Activated CD4-positive, alpha-beta T cell treated with anti-CD3 and anti-CD28 coated beads, Interleukin-2, Interleukin-4, amounts not matched to agents 100 ng/mL and 50 ng/mL, durations not matched to agents 16 hours and 8 hours (primary cell): ENCODE results near the gene OSGEPL1.
"Not testable (repeated sequence)": the region's sequence is repeated elsewhere in the genome, so short reads cannot be mapped to it uniquely, and the experiment has no call there.

ENCODE experiments used
- DNase-seq: peaks from one replicate; pipeline ENCODE4 v3.0.0-alpha.2; 2020; ENCODE audit warnings: low spot score

Gene OSGEPL1, protein sequence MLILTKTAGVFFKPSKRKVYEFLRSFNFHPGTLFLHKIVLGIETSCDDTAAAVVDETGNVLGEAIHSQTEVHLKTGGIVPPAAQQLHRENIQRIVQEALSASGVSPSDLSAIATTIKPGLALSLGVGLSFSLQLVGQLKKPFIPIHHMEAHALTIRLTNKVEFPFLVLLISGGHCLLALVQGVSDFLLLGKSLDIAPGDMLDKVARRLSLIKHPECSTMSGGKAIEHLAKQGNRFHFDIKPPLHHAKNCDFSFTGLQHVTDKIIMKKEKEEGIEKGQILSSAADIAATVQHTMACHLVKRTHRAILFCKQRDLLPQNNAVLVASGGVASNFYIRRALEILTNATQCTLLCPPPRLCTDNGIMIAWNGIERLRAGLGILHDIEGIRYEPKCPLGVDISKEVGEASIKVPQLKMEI

DNA sequence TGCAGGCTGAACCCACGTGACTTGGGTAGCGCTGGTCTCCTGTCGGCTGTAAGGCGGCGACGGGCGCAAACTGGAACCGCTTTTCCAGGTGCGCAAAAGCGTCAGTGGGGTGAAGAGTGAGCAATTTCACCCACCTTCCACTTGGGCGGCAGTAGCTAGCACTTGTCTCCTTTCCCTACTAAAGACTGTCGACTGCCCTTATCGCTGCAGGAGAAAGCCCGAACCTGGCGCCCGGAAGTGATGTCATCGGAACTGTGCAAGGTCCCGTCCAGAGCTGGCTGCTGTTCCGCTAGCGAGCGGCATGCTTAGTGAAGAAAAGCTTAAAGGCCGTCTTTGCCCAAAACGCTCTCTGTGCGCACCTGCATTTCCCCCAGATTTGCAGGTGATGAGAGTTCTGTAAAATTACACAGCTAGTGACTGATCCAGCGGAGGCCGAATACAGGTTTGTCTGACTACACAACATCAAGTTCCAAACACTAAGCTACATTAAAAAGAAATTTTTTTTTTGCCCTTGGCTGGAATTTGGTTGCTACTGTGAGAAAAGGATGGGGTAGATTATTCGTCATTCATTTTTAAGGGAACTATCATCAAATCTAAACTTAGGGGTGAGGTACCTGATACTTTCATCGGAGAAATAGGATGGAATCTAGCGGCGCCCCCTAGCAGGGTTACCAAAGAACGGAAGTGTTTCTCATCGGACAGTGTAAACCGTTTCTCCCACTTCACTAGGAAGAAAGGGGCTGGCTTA lies at the start of gene OSGEPL1:
Gene OSGEPL1, minus strand, starts transcription at position 242 of the 748 bp plus-strand sequence. CDS start 1,152 bp downstream, outside the sequence.
- DNase-seq, result peak; percentile 95

DNA sequence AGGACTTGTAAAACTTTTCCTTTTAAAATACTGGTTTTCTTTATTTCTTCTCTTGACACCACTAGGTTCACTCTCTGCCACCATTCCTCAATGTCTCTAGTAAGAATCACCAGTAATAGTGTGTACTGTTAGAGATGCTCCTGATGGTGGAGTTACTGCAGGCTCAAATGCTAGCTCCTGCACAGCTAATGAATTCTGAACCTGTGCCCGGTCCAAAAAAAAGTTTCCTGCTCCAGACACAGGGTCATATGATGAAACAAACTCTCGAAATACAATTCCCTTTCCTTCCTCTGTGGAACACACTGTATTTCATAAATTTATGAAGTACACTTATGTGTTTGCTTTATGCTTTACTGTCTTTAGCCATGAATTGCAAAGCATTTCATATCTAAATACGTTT lies 40.8 kb upstream of the OSGEPL1 start:
- no peak for DNase-seq

DNA sequence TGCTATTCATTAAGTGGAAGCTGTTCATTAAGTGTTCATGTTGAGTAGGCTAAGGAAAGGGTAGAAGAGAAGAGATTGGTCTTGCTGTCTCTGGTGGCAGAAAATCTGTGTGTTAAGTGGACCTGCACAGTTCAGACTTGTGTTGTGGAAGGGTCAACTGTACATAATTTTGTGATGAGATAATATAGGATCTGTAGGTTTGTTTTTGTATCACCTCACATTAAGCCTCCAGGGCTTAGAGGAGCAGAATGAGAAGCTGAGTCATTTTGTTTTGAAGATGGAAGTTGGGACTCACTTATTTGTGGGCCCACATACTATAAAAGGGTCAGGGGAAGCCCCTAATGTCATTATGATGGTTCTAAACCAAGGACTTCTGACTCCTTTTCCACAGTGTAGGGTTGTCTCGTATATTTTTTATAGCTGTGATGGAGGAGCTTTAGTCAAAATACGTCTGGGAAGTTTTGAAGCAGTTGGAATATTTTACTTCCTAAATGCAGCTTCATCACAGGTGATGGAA lies 39.9 kb upstream of the OSGEPL1 start:
- DNase-seq, result no peak

DNA sequence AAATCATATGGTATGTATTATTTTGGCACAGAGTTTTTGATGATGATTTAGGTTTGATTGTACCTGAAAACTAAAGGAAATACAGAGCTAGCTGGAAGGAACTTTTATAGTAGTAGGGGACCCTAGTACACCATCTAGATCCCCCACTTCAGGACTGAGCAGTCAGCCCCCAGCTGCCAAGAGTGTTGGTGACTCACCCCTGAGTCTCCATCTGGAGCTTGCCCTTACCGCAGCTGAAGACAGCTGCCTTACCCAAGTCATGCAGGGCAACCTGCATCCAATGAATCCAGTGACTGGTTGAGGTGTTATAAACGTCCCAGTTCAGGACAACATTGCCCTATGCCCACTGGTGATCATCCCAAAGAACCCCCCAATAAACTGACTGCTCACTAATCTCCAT lies 36.9 kb upstream of the OSGEPL1 start:
- no peak for DNase-seq

DNA sequence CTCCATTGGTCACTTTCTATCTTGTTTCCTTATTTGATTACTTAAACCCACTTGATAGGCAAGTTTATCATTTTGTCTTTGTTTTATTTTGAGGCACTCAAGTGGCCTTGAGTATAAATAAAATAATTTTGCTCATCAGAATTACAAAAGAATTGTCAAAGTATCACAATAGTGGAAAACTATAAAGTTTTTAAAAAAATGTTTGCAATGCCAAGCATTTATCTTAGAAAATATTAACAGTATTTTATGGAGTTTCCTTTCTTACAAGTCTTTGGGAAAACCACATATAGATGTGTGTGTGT lies 36.4 kb upstream of the OSGEPL1 start:
- DNase-seq, result no peak

DNA sequence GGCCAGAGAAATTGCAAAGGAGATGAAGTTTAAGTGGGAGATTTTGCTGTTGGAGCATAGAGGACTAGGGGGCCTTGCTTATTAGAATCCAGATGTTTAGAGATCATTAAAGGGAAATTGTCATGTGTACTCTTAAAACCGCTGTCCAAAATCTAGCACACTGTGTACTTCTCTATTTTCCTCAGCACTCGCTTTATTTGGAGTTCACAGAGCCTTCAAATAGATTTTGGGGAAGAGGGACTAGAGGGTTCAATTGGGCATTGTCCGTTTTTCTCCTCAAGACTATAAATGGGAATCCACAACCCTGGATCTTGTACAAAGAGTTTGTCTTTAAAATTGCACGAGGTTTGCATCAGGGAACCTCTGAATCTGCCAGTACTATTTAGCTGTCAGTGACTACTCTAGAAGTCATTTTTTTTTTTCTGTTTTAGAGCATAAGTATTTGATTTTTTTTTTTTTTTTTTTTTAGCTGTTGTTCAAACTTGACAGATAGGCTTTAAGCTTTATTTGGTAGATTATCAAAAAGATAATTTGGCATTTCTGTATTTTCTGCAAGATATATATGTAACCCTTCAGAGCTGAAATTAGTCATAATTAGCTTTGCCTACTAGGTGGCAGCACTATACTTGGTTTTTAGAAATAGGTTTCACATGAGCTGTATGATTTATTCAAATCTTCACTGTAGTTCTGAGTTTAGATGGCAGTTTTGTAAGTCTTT lies 35.9 kb upstream of the OSGEPL1 start:
- DNase-seq, result peak; percentile 49

DNA sequence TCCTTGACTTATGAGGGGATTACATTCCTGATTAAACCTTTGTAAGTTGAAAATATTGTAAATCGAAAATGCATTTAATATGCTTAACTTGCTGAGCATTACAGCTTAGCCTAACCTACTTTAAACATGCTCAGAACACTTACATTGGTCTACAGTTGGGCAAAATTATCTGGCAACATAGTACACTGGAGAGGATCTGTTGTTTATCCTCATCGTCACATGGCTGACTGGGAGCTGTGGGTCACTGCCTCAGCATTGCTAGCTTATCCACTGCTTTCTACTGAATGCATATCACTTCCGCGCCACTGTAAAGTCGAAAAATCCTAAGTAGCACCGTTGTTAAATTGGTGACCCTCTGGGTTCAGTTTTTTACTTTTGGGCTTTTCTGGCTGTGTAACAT lies 35.3 kb upstream of the OSGEPL1 start:
- DNase-seq, result no peak

DNA sequence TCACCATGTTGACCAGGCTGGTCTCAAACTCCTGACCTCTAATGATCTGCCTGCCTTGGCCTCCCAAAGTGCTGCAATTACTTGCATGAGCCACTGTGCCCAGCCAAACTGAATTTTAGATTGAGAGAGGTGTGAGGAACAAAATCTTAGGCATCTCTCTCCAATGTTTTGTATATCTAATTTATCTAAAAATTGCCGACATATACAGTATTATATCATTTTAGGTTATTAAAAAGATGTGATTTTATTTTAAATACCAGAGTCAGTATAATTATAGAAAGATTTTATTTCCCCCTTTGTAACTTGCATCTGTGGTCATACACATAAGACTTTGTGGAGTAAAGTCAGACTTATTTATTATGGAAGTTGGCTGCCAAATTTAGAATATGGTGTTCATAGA lies 31.7 kb upstream of the OSGEPL1 start:
- DNase-seq, result no peak

DNA sequence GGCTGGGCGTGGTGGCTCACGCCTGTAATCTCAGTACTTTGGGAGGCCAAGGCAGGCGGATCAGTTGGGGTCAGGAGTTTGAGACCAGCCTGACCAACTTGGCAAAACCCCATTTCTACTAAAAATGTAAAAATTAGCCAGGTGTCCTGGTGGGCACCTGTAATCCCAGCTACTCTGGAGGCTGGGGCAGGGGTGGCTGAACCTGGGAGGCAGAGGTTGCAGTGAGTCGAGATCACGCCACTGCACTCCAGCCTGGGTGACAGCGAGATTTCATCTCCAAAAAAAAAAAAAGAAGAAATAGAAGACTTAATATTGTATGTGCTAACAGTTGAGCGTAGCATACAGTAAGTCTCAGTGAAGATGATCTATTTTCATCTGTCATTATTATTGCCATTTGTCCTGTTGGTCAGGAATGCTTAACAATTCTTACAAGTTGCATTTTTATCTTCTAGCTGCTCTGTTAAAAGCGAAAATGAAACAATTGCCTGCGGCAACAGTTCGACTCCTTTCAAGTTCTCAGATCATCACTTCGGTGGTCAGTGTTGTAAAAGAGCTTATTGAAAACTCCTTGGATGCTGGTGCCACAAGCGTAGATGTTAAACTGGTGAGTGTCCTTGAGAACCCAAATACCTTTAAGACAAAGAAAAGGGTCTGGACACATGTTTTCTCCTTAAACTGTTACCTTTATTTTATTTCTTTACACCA lies 28.9 kb upstream of the OSGEPL1 start:
- peak; percentile 35 for DNase-seq

DNA sequence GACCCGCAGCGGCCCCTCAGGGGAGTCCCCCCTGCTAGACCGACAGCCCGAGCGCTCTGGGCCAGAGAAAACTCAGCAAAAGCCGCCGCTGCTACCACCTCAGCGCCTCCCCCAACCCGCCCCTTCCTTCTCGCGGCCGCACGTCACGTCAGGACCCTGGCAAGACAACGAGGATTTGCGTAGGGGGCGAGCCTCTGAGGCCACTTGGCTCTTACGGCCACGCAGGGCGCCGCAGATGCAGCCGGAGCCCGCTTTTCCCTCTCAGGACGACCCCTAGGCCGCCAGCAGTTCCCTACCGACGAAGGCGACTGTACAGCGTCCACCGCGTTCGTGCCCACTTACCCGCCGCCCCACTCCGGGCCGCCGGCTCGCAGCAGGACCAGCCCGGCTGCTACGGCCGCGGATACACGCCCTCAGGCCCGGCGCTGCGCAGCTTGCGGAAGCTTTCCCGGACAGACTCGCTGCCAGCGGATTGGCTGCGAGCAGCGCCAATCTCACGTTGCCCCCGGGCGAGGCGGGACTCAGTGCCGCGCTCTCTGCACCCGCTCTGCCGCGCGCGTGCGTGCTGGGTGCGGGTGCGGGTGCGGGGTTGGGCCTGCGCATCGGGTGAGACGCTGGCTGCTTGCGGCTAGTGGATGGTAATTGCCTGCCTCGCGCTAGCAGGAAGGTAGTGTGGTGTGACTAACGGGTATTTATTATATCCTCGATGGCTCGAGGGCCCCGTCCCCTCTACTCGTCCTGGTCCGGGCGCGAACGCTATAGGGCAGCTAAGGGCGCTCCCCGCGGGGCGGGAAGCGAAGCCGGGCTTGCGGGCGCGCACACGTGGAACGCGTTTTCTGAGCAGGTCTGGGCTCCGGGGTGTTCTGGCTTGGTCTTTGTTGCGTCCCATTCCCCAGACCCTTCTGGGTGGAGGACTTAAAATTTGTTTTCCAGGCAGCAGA lies 21.6 kb upstream of the OSGEPL1 start, which contains the start of the genes ORMDL1 and PMS1:
Gene ORMDL1, minus strand, starts transcription at position 413 of the 941 bp plus-strand sequence. CDS start 1,744 bp downstream, outside the sequence.
Gene PMS1, plus strand, starts transcription at position 524 of the 941 bp plus-strand sequence. CDS start 7,360 bp downstream, outside the sequence.
- DNase-seq, result peak; percentile 95

DNA sequence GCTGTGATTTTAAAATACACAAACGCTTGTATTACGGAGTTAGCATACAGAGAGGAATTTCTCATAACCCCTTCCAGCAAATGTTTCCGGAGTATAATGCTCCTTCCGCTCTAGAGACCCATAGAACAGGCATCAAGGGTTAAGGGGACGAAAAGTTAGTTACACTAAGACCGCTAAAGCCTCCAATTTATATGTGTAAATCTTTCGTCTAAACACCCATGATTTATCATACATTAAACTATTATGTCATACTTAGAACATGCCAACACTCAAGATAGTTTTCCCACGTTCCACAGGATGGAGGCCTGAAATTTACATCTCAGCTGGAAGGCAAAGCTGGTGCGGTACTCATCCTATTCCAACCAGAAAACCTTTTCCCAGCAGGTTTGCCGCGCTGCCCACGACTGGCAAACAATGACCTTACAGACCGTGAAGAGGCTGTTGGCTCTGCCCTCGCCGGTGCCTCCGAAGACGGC lies 20.9 kb upstream of the OSGEPL1 start:
- no peak for DNase-seq

DNA sequence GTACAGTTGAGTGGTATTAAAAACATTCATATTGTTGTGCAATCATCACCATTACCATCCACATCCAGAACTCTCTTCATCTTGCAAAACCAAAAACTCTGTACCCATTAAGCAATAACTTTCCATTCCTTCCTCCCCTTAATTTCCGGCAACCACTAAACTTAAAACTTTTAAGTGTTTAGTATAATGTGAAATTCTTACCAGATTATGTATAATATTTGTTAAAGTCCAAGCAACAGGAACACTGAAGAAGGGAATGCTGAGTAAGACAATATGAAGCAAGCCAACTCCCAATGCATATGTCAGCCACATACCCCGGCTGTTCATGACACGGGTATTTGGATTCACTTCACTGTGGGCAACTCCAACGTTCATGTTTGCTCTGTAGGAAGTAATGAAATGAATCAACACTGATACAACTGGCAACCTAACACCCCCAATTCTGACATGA lies 19.7 kb upstream of the OSGEPL1 start:
- peak; percentile 73 for DNase-seq

DNA sequence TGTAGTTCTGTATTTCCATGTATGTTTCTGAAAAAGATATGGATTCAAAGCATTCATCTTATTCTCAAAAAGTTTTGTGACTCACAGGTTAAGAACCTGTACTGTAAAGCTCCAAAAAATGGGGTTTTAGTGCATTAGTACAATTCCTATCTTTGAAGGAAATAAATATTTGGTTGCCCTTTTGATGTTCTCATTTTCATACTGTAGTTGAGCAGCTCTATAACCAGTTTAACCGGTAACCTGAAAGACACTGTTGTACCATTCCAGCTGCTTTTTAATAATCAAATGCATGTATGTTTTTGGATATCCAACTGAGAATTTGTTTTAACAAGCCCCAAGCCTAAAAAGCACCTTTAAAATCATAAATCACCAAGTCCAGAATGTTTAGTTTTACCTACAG lies 9.6 kb upstream of the OSGEPL1 start:
- no peak for DNase-seq

DNA sequence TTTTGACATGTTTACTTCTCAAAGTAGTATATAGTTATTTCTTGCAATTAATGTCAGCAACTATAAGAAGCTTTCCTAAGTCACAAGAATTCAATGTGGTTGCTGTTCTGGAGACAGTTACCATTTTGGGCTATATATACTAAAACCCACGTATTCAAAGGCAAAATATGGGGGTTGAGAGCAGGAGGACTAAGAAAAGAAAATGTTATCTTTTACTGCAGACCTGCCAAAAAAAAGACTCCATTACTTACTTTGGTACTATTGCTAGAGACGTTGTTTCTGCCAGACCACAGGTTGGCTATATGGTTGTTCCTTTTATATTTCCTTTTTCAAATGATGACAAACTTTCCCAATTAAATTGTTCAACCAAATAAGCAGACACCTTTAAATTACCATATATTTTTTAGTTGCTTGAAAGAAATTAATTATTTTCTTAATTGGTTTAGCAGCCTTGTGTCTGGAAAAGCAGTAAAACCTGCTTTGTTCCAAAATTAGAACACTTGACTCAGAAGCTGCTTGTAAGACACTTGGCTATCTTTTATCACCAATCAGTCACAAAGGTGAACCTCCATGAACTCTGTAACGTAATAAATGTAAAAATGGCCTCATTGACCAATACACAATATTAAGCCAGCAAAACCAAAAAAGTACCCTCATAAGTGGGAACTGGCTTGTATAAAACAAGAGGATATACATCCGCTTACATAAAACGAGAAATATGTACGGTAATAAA lies 8.2 kb upstream of the OSGEPL1 start:
- DNase-seq, result no peak

DNA sequence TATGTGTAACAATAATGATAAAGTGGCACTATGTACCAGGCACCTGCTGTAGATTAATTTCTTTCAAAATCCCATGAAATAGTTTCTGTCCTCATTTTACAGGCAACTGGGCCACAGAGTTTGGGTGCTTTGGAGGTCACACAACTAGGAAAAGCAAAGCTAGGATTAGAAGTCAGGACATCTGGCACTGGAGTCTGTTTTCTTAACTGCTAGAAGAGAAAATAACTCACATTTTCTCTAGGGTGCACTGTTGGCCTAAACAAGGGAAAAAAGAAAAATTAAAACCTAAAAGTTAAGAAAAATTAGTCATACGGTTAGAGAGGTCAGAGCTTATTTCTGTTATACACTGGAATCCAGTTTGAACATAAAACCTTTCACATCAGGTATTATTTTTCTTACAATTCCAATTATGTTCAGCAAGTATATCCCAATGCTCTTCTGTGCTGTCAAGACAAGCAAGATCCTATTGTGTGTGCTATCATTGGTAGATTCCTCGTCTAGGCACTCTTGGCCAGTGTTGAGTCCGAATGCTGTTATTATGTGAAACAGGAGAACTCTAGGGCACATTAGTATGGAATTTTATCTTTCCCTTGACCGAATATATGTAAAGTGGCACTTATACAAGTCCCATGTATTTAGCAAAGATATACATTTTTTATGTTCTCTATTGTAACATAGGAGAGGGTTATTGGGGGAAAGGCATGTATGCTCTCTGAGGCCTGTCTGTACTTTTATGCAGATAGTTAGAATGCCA lies 1.5 kb upstream of the OSGEPL1 start:
- DNase-seq, result no peak

DNA sequence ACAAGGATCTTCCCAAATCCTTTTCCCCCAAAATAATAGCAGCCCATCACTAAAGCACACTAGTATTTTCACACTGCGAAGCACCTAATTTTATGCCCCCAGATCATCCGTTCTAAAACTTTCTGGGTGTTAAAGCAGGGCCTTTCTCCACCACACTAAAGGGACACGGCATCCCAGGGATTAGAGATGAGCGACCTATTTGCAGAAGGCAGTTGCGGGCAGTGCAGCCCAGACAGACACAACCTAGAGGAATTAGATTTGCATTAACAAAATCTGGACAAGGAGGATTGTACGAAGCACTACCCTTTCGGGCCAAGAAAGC lies 402 bp downstream of the OSGEPL1 start:
- no peak for DNase-seq

DNA sequence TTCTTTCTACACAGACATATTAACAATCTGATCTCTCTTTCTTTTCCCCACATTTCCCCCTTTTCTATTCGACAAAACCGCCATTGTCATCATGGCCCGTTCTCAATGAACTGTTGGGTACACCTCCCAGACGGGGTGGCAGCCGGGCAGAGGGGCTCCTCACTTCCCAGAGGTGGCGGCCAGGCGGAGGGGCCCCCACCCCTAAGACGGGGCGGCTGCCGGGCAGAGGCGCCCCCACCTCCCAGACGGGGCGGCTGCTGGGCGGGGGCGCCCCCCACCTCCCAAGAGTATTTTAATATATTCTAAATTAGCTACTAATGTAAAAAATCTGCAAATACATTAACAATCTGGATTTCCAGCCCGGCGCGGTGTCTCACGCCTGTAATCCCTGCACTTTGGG lies 2.4 kb downstream of the OSGEPL1 start:
- not testable (repeated sequence) for DNase-seq

DNA sequence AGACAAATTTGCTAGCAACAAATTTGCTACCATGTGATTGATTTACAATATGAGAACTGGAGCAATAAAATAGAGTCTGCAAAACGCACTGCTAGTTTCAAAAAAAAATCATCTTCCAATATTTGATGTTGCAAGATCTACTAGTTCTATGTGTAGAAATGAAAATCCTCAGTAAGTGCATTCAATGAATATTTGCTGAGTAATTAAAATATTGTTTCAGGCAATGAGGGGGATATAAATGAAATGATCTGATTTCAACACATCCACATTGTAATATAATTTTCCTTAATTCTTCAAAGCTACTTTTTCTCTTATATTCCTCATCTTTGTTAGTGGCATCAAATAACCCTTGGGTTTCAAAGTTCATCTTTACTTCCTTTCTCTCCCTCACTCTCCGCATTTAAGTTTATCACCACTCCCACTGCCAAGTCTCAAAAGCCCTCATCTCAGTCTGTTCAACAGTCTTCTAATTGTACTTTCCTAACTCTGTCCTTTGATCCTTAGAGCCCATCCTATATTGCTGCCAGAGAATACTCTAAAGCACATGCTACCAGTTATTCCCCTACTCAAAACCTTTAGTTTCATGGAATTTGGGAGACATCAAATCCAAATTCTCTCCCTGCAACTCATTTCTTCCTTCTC lies 6.2 kb downstream of the OSGEPL1 start:
- DNase-seq, result no peak
